Ishikawa (cell line): ENCODE measurements around the gene KCTD2.
"Not testable (repeated sequence)": the region's sequence is repeated elsewhere in the genome, so short reads cannot be mapped to it uniquely, and the experiment has no call there.

Source experiments
- CEBPB ChIP-seq: IDR thresholded peaks from 2 replicates; pipeline ENCODE4 v1.6.1; 2012
- CREB1 ChIP-seq: IDR thresholded peaks from 2 replicates; pipeline ENCODE4 v1.6.1; 2012; ENCODE audit warnings: low read depth
- EGR1 ChIP-seq: IDR thresholded peaks from 2 replicates; pipeline ENCODE4 v1.6.1; 2012
- EP300 ChIP-seq: IDR thresholded peaks from 2 replicates; pipeline ENCODE4 v1.6.1; 2012; ENCODE audit warnings: borderline replicate concordance
- FOXM1 ChIP-seq: IDR thresholded peaks from 2 replicates; pipeline ENCODE4 v1.6.1; 2012; ENCODE audit warnings: low read depth, borderline replicate concordance
- REST ChIP-seq: IDR thresholded peaks from 2 replicates; pipeline ENCODE4 v1.6.1; 2012; ENCODE audit warnings: low read depth, mild to moderate bottlenecking
- USF1 ChIP-seq: IDR thresholded peaks from 2 replicates; pipeline ENCODE4 v1.6.1; 2012
- YY1 ChIP-seq: IDR thresholded peaks from 2 replicates; pipeline ENCODE4 v1.6.1; 2012; ENCODE audit warnings: low read depth
- TF ChIP-seq, protein P1 (sequence below): IDR thresholded peaks from 2 replicates; pipeline ENCODE4 v1.6.1; 2012

DNA sequence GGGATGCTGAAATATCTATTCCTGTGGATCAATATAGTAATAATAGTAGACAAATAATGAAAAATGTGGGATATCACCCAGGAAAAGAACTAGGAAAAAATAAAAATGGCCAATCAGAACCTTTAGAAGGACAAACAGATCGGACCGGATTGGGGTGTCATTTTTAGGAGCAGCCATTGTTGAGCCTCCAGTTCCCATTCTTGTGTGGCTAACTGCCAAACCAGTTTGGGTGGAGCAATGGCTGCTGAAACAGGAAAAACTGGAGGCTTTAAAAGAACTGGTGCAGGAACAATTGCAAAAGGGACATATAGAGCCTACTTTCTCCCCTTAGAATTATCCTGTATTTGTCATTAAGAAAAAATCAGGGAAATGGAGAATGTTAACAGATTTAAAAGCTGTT lies 20.4 kb upstream of the KCTD2 start:
- not testable (repeated sequence) for TF ChIP-seq EGR1, EP300, CREB1, FOXM1, REST, CEBPB, USF1
- TF ChIP-seq, protein P1, sequence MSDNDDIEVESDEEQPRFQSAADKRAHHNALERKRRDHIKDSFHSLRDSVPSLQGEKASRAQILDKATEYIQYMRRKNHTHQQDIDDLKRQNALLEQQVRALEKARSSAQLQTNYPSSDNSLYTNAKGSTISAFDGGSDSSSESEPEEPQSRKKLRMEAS: not testable (repeated sequence)
- TF ChIP-seq YY1: peak; percentile 78
